SK-N-SH (cell line): ENCODE measurements around the gene CUL1. TPM values are rescaled to one million over a fixed set of nuclear protein-coding genes. Genes with fewer than 3 reads are reported as not detected.
A peak's percentile ranks its signal among the peaks of the same experiment; 100 is the strongest.

Experiments
- CTCF ChIA-PET: fragments of 300-600, 350-600 bp; formaldehyde crosslinking; extraction: SDS; loops from one replicate; lab custom pipeline; 2021; lab: Yijun Ruan, JAX
- POLR2A ChIA-PET: fragments of 350-600 bp; sonication (Branson Sonifier 250); formaldehyde crosslinking; extraction: SDS; loops from one replicate; lab custom pipeline; 2020; ENCODE audit warnings: antibody characterized with exemption, inconsistent platforms; lab: Yijun Ruan, JAX
- DNase-seq: peaks from one replicate; pipeline ENCODE4 v3.0.0; 2012
- H2AFZ ChIP-seq: fragments of 200-600 bp; sonication (generic); 2 replicates; pipeline ENCODE4 v1.8.1; 2016; ENCODE audit warnings: antibody characterized with exemption, mild to moderate bottlenecking, low read depth
- H3F3A ChIP-seq: fragments of 200-600 bp; sonication (generic); replicated peaks from 2 replicates; pipeline ENCODE3; 2016; ENCODE audit warnings: antibody characterized with exemption, mild to moderate bottlenecking; ENCODE audit not compliant: insufficient read depth
- H3K27ac ChIP-seq, 2 experiments: fragments of 200-500 bp in 1 of 2; fragments of 200-600 bp in 1 of 2; sonication (Bioruptor generic) in 1 of 2; sonication (generic), shearing (Covaris generic) in 1 of 2; 2 replicates each; pipeline versions ENCODE4 v1.5.1 to v1.6.1; 2014 to 2016; ENCODE audit warnings: low read depth in 2 of 2, inconsistent platforms in 1 of 2, low read length in 1 of 2, mild to moderate bottlenecking in 1 of 2, mixed read lengths in 1 of 2
- H3K27me3 ChIP-seq: fragments of 200-600 bp; sonication (generic), shearing (Covaris generic); 2 replicates; pipeline ENCODE4 v1.6.1; 2016; ENCODE audit warnings: mixed run types; ENCODE audit not compliant: insufficient read depth
- H3K36me3 ChIP-seq, 2 experiments: fragments of 200-500 bp in 1 of 2; fragments of 200-600 bp in 1 of 2; sonication (Bioruptor generic) in 1 of 2; sonication (generic) in 1 of 2; replicated peaks in 1 of 2; 2 replicates each; pipeline versions ENCODE3 to v1.5.1; 2014 to 2016; ENCODE audit warnings: low read length in 1 of 2, mild to moderate bottlenecking in 1 of 2; ENCODE audit not compliant: insufficient read depth in 2 of 2, control insufficient read depth in 1 of 2
- H3K4me1 ChIP-seq, 2 experiments: fragments of 200-500 bp in 1 of 2; fragments of 200-600 bp in 1 of 2; sonication (Bioruptor generic) in 1 of 2; sonication (generic), shearing (Covaris generic) in 1 of 2; 2 replicates each; pipeline versions ENCODE4 v1.5.1 to v1.6.1; 2014 to 2016; ENCODE audit warnings: low read depth in 1 of 2, low read length in 1 of 2, mixed run types in 1 of 2; ENCODE audit not compliant: insufficient read depth in 2 of 2, control insufficient read depth in 1 of 2
- H3K4me2 ChIP-seq: fragments of 200-600 bp; sonication (generic), shearing (Covaris generic); 2 replicates; pipeline ENCODE4 v1.6.1; 2017; ENCODE audit warnings: mixed run types
- H3K4me3 ChIP-seq, 2 experiments: fragments of 200-500 bp in 1 of 2; fragments of 200-600 bp in 1 of 2; sonication (Bioruptor generic) in 1 of 2; sonication (generic), shearing (Covaris generic) in 1 of 2; 2 replicates each; pipeline versions ENCODE4 v1.5.1 to v1.8.1; 2014 to 2016; ENCODE audit warnings: low read depth in 2 of 2, inconsistent platforms in 1 of 2, low read length in 1 of 2, mild to moderate bottlenecking in 1 of 2, mixed read lengths in 1 of 2, moderate library complexity in 1 of 2
- H3K79me2 ChIP-seq: fragments of 200-600 bp; sonication (generic); 2 replicates; pipeline ENCODE4 v1.8.1; 2017; ENCODE audit warnings: mild to moderate bottlenecking; ENCODE audit not compliant: insufficient read depth
- H3K9ac ChIP-seq: fragments of 200-600 bp; sonication (generic); 2 replicates; pipeline ENCODE4 v1.6.1; 2017; ENCODE audit warnings: mixed run types
- H3K9me2 ChIP-seq: fragments of 200-600 bp; sonication (generic); 2 replicates; pipeline ENCODE4 v1.6.1; 2017; ENCODE audit warnings: mixed run types
- H3K9me3 ChIP-seq: fragments of 200-600 bp; sonication (generic); 2 replicates; pipeline ENCODE4 v1.6.1; 2017; ENCODE audit warnings: mixed run types, mild to moderate bottlenecking, moderate library complexity
- H4K20me1 ChIP-seq: fragments of 200-600 bp; sonication (generic); 2 replicates; pipeline ENCODE4 v1.6.1; 2017; ENCODE audit warnings: mild to moderate bottlenecking, mixed run types; ENCODE audit not compliant: insufficient read depth
- CHD2 ChIP-seq: fragments of 150-350 bp; IDR thresholded peaks from 2 replicates; pipeline ENCODE4 v1.6.1; 2018; ENCODE audit warnings: low read length; ENCODE audit not compliant: partially characterized antibody
- FOSL2 ChIP-seq: IDR thresholded peaks from 2 replicates; pipeline ENCODE4 v1.4.0; 2012; ENCODE audit warnings: low read depth, mild to moderate bottlenecking, moderate library complexity, borderline replicate concordance
- GABPA ChIP-seq: IDR thresholded peaks from 2 replicates; pipeline ENCODE4 v1.4.0; 2012; ENCODE audit warnings: low read depth, mild to moderate bottlenecking
- GATA2 ChIP-seq: sonication (generic); formaldehyde crosslinking; IDR thresholded peaks from 2 replicates; pipeline ENCODE4 v1.5.0; 2020; ENCODE audit warnings: mild to moderate bottlenecking, missing genetic modification reagents
- NFIC ChIP-seq: IDR thresholded peaks from 2 replicates; pipeline ENCODE4 v1.4.0; 2012; ENCODE audit warnings: borderline replicate concordance
- RCOR1 ChIP-seq: fragments of 150-350 bp; IDR thresholded peaks from 2 replicates; pipeline ENCODE4 v1.6.1; 2017; ENCODE audit warnings: antibody characterized with exemption, low read length
- RFX5 ChIP-seq: IDR thresholded peaks from 2 replicates; pipeline ENCODE4 v1.6.1; 2012; ENCODE audit warnings: mild to moderate bottlenecking, improper control_type of control experiment, low read length
- TCF12 ChIP-seq: IDR thresholded peaks from 2 replicates; pipeline ENCODE4 v1.4.0; 2012
- USF1 ChIP-seq: IDR thresholded peaks from 2 replicates; pipeline ENCODE4 v1.4.0; 2012; ENCODE audit warnings: low read depth, borderline replicate concordance
- WGBS: methylation state at CpG from one replicate; pipeline ENCODE4 v1.1.6; 2017; ENCODE audit warnings: low lambda C conversion rate; 5-methylcytosine and 5-hydroxymethylcytosine counted together
- polyA plus RNA-seq, 3 experiments: library from polyadenylated mRNA; depleted of rRNA; stranded (reverse); fragments of >200 nt; gene quantifications; 2 replicates each; pipeline ENCODE4 v1.2.3, GENCODE V29; 2012

The CUL1 gene
- polyA plus RNA-seq, 1 of the 3 experiments (the other 2 are of a cell fraction), result 45.2 TPM

- no peak overlapping the region for H2AFZ ChIP-seq
- peak overlapping the region in 1 of 2 experiments; percentile 5; a peak in 1 of 4 replicates for H3K27ac ChIP-seq
- CTCF ChIA-PET, result interaction anchor here (0.9 to 1.3 kb wide), 5 partner anchors 9 to 153 kb away, joined by 3 to 4 read pairs (median 3); no protein-coding TSS in a partner anchor
- peaks cover 78 to 85% of the 10 kb centered on the region in 2 experiments for H3K36me3 ChIP-seq
- peaks cover 7% of the 10 kb centered on the region for H3F3A ChIP-seq
- no peak for DNase-seq
- no peaks in the 10 kb centered on the region for H4K20me1 ChIP-seq
- WGBS, result 74% methylated on average over 10 of the region's 10 CpGs
- H3K9ac ChIP-seq, result no peak overlapping the region
- H3K9me2 ChIP-seq, result no peaks in the 10 kb centered on the region
- POLR2A ChIA-PET, result no interaction called here
- H3K27me3 ChIP-seq, result no peaks in the 10 kb centered on the region
- no peak overlapping the region for H3K4me3 ChIP-seq
- H3K4me2 ChIP-seq, result no peak overlapping the region
- H3K79me2 ChIP-seq, result no peaks in the 10 kb centered on the region; the same call in 1 of the 2 replicates
- peaks cover 7 to 9% of the 10 kb centered on the region in 2 experiments for H3K4me1 ChIP-seq
- no peak for TF ChIP-seq USF1
- TF ChIP-seq GATA2 (CRISPR knock-in tag), result peak; percentile 17; the same call in 1 of the 2 replicates
- TF ChIP-seq RCOR1, result 0 out of 2 replicates have a peak, but pooled peaks have one; percentile 17
- TF ChIP-seq TCF12, result no peak
- TF ChIP-seq CHD2, result no peak
- TF ChIP-seq, all 33 proteins: peak for 2
- no peaks in the 10 kb centered on the region for H3K9me3 ChIP-seq
Measured at GRCh38 chr7:148814922-148815559, 116.3 kb downstream of the CUL1 start.

- WGBS, result 95% methylated on average over 3 of the region's 3 CpGs
- CTCF ChIA-PET, result interaction anchor here (1.0 to 1.5 kb wide), 5 partner anchors 12 to 152 kb away, joined by 3 to 4 read pairs (median 3); no protein-coding TSS in a partner anchor
Measured at GRCh38 chr7:148815612-148816011, 116.9 kb downstream of the CUL1 start.

More at GRCh38 chr7:148815612-148816011, 116.9 kb downstream of the CUL1 start:
- no peak for DNase-seq
- Histone ChIP-seq H3K9me2 (no peaks in the 10 kb centered on the region), H3K9me3 (no peaks in the 10 kb centered on the region), H3K27ac (peak overlapping the region in 1 of 2 experiments; percentile 5; a peak in 1 of 4 replicates), H3K4me3 (no peak overlapping the region)
- POLR2A ChIA-PET, result no interaction called here
- TF ChIP-seq FOSL2, result no peak
- no peak for TF ChIP-seq RCOR1
- TF ChIP-seq NFIC, result no peak
- no peak for TF ChIP-seq CHD2
- TF ChIP-seq GABPA, result no peak
- TF ChIP-seq RFX5, result no peak
- TF ChIP-seq, all 33 proteins: peak for 0
- peaks cover 2% of the 10 kb centered on the region; the same call in 1 of the 2 replicates for H3K79me2 ChIP-seq
- no peaks in the 10 kb centered on the region for H3K27me3 ChIP-seq
- no peak overlapping the region for H2AFZ ChIP-seq
- H3F3A ChIP-seq, result peaks cover 12% of the 10 kb centered on the region
- H3K4me1 ChIP-seq, result peaks cover 10 to 15% of the 10 kb centered on the region in 2 experiments
- H3K36me3 ChIP-seq, result peaks cover 75 to 80% of the 10 kb centered on the region in 2 experiments
- H3K4me2 ChIP-seq, result no peak overlapping the region
- no peaks in the 10 kb centered on the region for H4K20me1 ChIP-seq
- H3K9ac ChIP-seq, result no peak overlapping the region
